HepG2 (cell line): ENCODE data around the gene CARD19. TPM values are rescaled to one million over a fixed set of nuclear protein-coding genes. Genes with fewer than 3 reads are reported as not detected.

Source experiments
- CBFB ChIP-seq: sonication (generic); formaldehyde crosslinking; IDR thresholded peaks from 2 replicates; pipeline ENCODE4 v1.4.0; 2020; ENCODE audit warnings: missing genetic modification reagents
- CHD2 ChIP-seq: IDR thresholded peaks from 2 replicates; pipeline ENCODE4 v1.6.1; 2011; ENCODE audit warnings: low read depth, low read length, improper control_type of control experiment
- FOXP1 ChIP-seq, 2 experiments: fragments of 450-650 bp in 1 of 2; IDR thresholded peaks; 2 replicates each; pipeline ENCODE4 v1.6.1; 2017 to 2018; ENCODE audit warnings: antibody characterized with exemption in 1 of 2
- HHEX ChIP-seq: IDR thresholded peaks from 2 replicates; pipeline ENCODE4 v1.6.1; 2016; ENCODE audit warnings: control low read depth
- HNRNPK ChIP-seq: fragments of 200-400 bp; formaldehyde crosslinking; IDR thresholded peaks from 2 replicates; pipeline ENCODE4 v1.6.1; 2018; ENCODE audit warnings: low read length, low read depth, moderate library complexity, mild to moderate bottlenecking; ENCODE audit not compliant: poor library complexity, severe bottlenecking
- HNRNPL ChIP-seq: fragments of 200-400 bp; formaldehyde crosslinking; IDR thresholded peaks from 2 replicates; pipeline ENCODE4 v1.6.1; 2017; ENCODE audit warnings: mild to moderate bottlenecking, low read depth, low read length
- HNRNPUL1 ChIP-seq: fragments of 200-400 bp; formaldehyde crosslinking; IDR thresholded peaks from 2 replicates; pipeline ENCODE4 v1.6.1; 2017; ENCODE audit warnings: low read depth, mild to moderate bottlenecking, low read length, moderate library complexity
- IRX3 ChIP-seq: sonication (generic); formaldehyde crosslinking; IDR thresholded peaks from 2 replicates; pipeline ENCODE4 v1.8.1; 2023; ENCODE audit warnings: mild to moderate bottlenecking, low read depth, missing genetic modification reagents, borderline replicate concordance
- ISL2 ChIP-seq: sonication (generic); formaldehyde crosslinking; IDR thresholded peaks from 2 replicates; pipeline ENCODE4 v1.5.0; 2020; ENCODE audit warnings: missing genetic modification reagents
- KDM4B ChIP-seq: sonication (generic); formaldehyde crosslinking; IDR thresholded peaks from 2 replicates; pipeline ENCODE4 v1.4.0; 2020; ENCODE audit warnings: missing genetic modification reagents
- KLF6 ChIP-seq: IDR thresholded peaks from 2 replicates; pipeline ENCODE4 v1.8.0; 2016; ENCODE audit warnings: missing biosample characterization, missing genetic modification reagents
- MTF1 ChIP-seq: sonication (generic); formaldehyde crosslinking; IDR thresholded peaks from 2 replicates; pipeline ENCODE4 v1.5.0; 2020; ENCODE audit warnings: missing genetic modification reagents
- MXI1 ChIP-seq: IDR thresholded peaks from 3 replicates; pipeline ENCODE4 v1.6.1; 2012; ENCODE audit warnings: low read depth, low read length, inconsistent platforms, borderline replicate concordance
- PRDM15 ChIP-seq: sonication (generic); formaldehyde crosslinking; IDR thresholded peaks from 2 replicates; pipeline ENCODE4 v1.4.0; 2020; ENCODE audit warnings: missing genetic modification reagents
- REXO4 ChIP-seq: sonication (generic); formaldehyde crosslinking; IDR thresholded peaks from 2 replicates; pipeline ENCODE4 v1.8.0; 2022; ENCODE audit warnings: missing genetic modification reagents, mild to moderate bottlenecking, borderline replicate concordance
- RXRB ChIP-seq: IDR thresholded peaks from 2 replicates; pipeline ENCODE4 v1.6.1; 2016; ENCODE audit warnings: borderline replicate concordance, missing genetic modification reagents, missing compliant biosample characterization
- STAG1 ChIP-seq: sonication (generic); formaldehyde crosslinking; IDR thresholded peaks from 2 replicates; pipeline ENCODE4 v1.4.0; 2020; ENCODE audit warnings: missing genetic modification reagents
- SUZ12 ChIP-seq: fragments of 150-350 bp; IDR thresholded peaks from 2 replicates; pipeline ENCODE4 v1.6.1; 2014; ENCODE audit warnings: low read depth, low read length
- ZBTB46 ChIP-seq: sonication (generic); formaldehyde crosslinking; IDR thresholded peaks from 2 replicates; pipeline ENCODE4 v1.4.0; 2020; ENCODE audit warnings: mild to moderate bottlenecking, missing genetic modification reagents, borderline replicate concordance
- ZFP37 ChIP-seq: sonication (generic); formaldehyde crosslinking; IDR thresholded peaks from 2 replicates; pipeline ENCODE4 v1.4.0; 2020; ENCODE audit warnings: missing genetic modification reagents, borderline replicate concordance
- ZNF549 ChIP-seq: sonication (generic); formaldehyde crosslinking; IDR thresholded peaks from 2 replicates; pipeline ENCODE4 v1.5.0; 2020; ENCODE audit warnings: missing genetic modification reagents
- ZNF605 ChIP-seq: sonication (generic); formaldehyde crosslinking; IDR thresholded peaks from 2 replicates; pipeline ENCODE4 v1.8.0; 2022; ENCODE audit warnings: mild to moderate bottlenecking, missing genetic modification reagents
- ZNF616 ChIP-seq: sonication (generic); formaldehyde crosslinking; IDR thresholded peaks from 2 replicates; pipeline ENCODE4 v1.5.0; 2020; ENCODE audit warnings: low read depth, mild to moderate bottlenecking, missing genetic modification reagents
- ZNF619 ChIP-seq: sonication (generic); formaldehyde crosslinking; IDR thresholded peaks from 2 replicates; pipeline ENCODE4 v1.4.0; 2020; ENCODE audit warnings: mild to moderate bottlenecking, missing genetic modification reagents
- ZSCAN9 ChIP-seq: IDR thresholded peaks from 2 replicates; pipeline ENCODE4 v1.6.1; 2016; ENCODE audit warnings: borderline replicate concordance
- polyA plus RNA-seq, 8 experiments: library from polyadenylated mRNA; depleted of rRNA in 3 of 8; stranded (reverse) in 7 of 8; unstranded in 1 of 8; fragments of >200 nt; fragmentation: Illumina TruSeq in 4 of 8; extraction: Trizol in 4 of 8; gene quantifications; 2 replicates each; pipeline versions ENCODE4 v1.2.1 to v1.2.3, GENCODE V29; 2011 to 2016; ENCODE audit warnings: low read depth in 4 of 8, missing spikeins in 1 of 8, mixed read lengths in 1 of 8; ENCODE audit not compliant: insufficient read depth in 1 of 8
- total RNA-seq, 5 experiments: library from RNA; depleted of rRNA; stranded (reverse); fragments of >200 nt; fragmentation: Illumina TruSeq; extraction: Trizol; gene quantifications; 2 replicates each; pipeline ENCODE4 v1.2.3, GENCODE V29; 2016; ENCODE audit warnings: low read depth in 1 of 5
- TF ChIP-seq, protein P1 (sequence below): sonication (generic); formaldehyde crosslinking; IDR thresholded peaks from 2 replicates; pipeline ENCODE4 v1.5.0; 2020; ENCODE audit warnings: missing genetic modification reagents

CARD19 gene
- total and polyA plus RNA-seq, 2 of the 13 experiments (the other 11 are each of a cell fraction or from before 2014, with no cell fraction given), result 18.4 to 47.2 TPM

DNA sequence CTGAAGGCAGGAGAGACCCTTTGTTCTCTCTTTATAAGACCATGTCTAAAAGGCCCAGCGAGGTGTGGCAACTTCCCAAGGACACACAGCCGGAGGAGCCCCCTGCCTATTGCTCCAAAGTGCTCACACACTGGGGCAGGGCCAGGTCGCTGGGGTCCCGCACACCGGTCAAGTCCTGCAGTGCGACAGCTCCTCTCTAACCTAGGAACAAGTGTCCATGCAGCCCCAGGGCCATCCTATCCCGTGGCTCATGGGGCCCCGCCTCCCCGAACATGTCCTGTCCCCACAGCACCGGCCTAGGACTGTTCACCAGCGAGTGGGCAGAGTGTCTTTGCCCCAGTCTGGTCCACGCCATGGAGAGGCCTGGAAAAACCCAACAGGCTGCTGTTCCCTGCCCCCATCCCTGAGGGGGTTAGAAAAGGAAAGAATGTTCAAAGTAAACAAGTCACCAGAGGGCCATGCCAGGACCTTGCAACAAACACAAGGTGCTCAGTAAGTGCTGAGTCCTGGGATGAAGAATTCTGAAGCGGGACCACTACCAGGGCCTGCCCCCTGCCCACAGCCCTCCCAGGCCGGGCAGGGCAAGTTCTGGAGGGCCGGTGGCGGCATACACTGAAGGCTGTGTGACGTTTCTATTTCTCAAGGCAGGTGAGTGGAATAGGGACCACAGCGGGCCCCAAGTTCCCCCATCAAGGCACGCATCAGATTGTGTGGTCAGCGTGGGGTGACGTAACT lies 37.1 kb downstream of the CARD19 start (continued):
- TF ChIP-seq PRDM15 (no peak), CHD2 (no peak), HHEX (no peak), SUZ12 (no peak), ZNF549 (CRISPR knock-in tag) (no peak), ISL2 (no peak), MXI1 (no peak), KLF6 (CRISPR knock-in tag) (no peak), REXO4 (CRISPR knock-in tag) (no peak), HNRNPUL1 (no peak), ZNF619 (0 out of 2 replicates have a peak, but pooled peaks have one; percentile 29), HNRNPK (no peak), ZBTB46 (CRISPR knock-in tag) (no peak; the same call in 1 of the 2 replicates), STAG1 (CRISPR knock-in tag) (no peak), MTF1 (CRISPR knock-in tag) (no peak), ZNF616 (no peak), FOXP1 (IDR thresholded peaks at IDR 0.05) (no peak), FOXP1 (CRISPR knock-in tag; IDR thresholded peaks at IDR 0.05) (no peak), HNRNPL (0 out of 2 replicates have a peak, but pooled peaks have one; percentile 48), KDM4B (CRISPR knock-in tag) (no peak), RXRB (CRISPR knock-in tag) (peak; percentile 14; the same call in 1 of the 2 replicates), CBFB (CRISPR knock-in tag) (0 out of 2 replicates have a peak, but pooled peaks have one; percentile 54), ZSCAN9 (CRISPR knock-in tag) (0 out of 2 replicates have a peak, but pooled peaks have one; percentile 10), ZNF605 (CRISPR knock-in tag) (peak; percentile 81), ZFP37 (CRISPR knock-in tag) (0 out of 2 replicates have a peak, but pooled peaks have one; percentile 55), IRX3 (CRISPR knock-in tag) (no peak)
- TF ChIP-seq, protein P1, sequence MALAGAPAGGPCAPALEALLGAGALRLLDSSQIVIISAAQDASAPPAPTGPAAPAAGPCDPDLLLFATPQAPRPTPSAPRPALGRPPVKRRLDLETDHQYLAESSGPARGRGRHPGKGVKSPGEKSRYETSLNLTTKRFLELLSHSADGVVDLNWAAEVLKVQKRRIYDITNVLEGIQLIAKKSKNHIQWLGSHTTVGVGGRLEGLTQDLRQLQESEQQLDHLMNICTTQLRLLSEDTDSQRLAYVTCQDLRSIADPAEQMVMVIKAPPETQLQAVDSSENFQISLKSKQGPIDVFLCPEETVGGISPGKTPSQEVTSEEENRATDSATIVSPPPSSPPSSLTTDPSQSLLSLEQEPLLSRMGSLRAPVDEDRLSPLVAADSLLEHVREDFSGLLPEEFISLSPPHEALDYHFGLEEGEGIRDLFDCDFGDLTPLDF, result no peak
